ENCODE results near the gene ZDHHC7.

GRCh38 chr16:84986879-84987278, 24.5 kb downstream of the ZDHHC7 start:
- TF ChIP-seq CTCF (IDR thresholded peaks at IDR 0.05; ENCODE audit: low read depth, low read length) (no peak), EZH2phosphoT487 (IDR thresholded peaks at IDR 0.05; ENCODE audit: low read depth) (no peak)
